Skeletal muscle satellite cell (primary cell): ENCODE measurements around the gene TRAPPC6A.

Experiments used
- H3K27me3 ChIP-seq: 2 replicates; pipeline ENCODE4 v1.7.0; 2013; ENCODE audit warnings: low read length; ENCODE audit not compliant: control insufficient read depth, insufficient read depth
- H3K36me3 ChIP-seq: 2 replicates; pipeline ENCODE4 v1.7.0; 2013; ENCODE audit warnings: mild to moderate bottlenecking, control low read depth, low read length; ENCODE audit not compliant: insufficient read depth
- H3K4me1 ChIP-seq: 2 replicates; pipeline ENCODE4 v1.7.0; 2013; ENCODE audit warnings: low read length; ENCODE audit not compliant: control insufficient read depth, insufficient read depth
- H3K4me2 ChIP-seq: 2 replicates; pipeline ENCODE4 v1.7.0; 2013; ENCODE audit warnings: mild to moderate bottlenecking, low read length
- H3K4me3 ChIP-seq: 2 replicates; pipeline ENCODE4 v1.7.0; 2013; ENCODE audit warnings: low read length
- H3K9ac ChIP-seq: 2 replicates; pipeline ENCODE4 v1.7.0; 2013; ENCODE audit warnings: mild to moderate bottlenecking, low read depth, low read length, moderate library complexity
- H3K9me3 ChIP-seq: replicated peaks from 2 replicates; pipeline ENCODE4 v1.7.0; 2013; ENCODE audit warnings: mild to moderate bottlenecking, control low read depth, low read length

The TRAPPC6A gene

GRCh38 chr19:45133661-45134060 lies 44.4 kb downstream of the TRAPPC6A start:
- H3K4me1 ChIP-seq = peaks cover 24% of the 10 kb centered on the region

GRCh38 chr19:45130888-45131615 lies 47.0 kb downstream of the TRAPPC6A start:
- Histone ChIP-seq H3K36me3 (no peaks in the 10 kb centered on the region), H3K4me3 (no peak overlapping the region), H3K27me3 (no peaks in the 10 kb centered on the region), H3K4me2 (no peak overlapping the region), H3K4me1 (peaks cover 10% of the 10 kb centered on the region), H3K9ac (no peak overlapping the region), H3K9me3 (no peaks in the 10 kb centered on the region)

More at GRCh38 chr19:45133661-45134060, 44.4 kb downstream of the TRAPPC6A start:
- H3K4me3 ChIP-seq = no peak overlapping the region
- H3K36me3 ChIP-seq = no peaks in the 10 kb centered on the region
- no peak overlapping the region for H3K9ac ChIP-seq
- H3K27me3 ChIP-seq = no peaks in the 10 kb centered on the region
- no peaks in the 10 kb centered on the region for H3K9me3 ChIP-seq
- no peak overlapping the region for H3K4me2 ChIP-seq

- H3K9ac ChIP-seq = no peak overlapping the region
- H3K4me1 ChIP-seq = peaks cover 10% of the 10 kb centered on the region
- no peaks in the 10 kb centered on the region for H3K27me3 ChIP-seq
- H3K4me3 ChIP-seq = no peak overlapping the region
- H3K4me2 ChIP-seq = no peak overlapping the region
- H3K36me3 ChIP-seq = no peaks in the 10 kb centered on the region
- no peaks in the 10 kb centered on the region for H3K9me3 ChIP-seq
Observed at GRCh38 chr19:45130236-45130635, 47.8 kb downstream of the TRAPPC6A start.

- Histone ChIP-seq H3K4me1 (peaks cover 10% of the 10 kb centered on the region), H3K4me3 (no peak overlapping the region)
Observed at GRCh38 chr19:45128806-45129205, 49.2 kb downstream of the TRAPPC6A start.

GRCh38 chr19:45128146-45128545 lies 49.9 kb downstream of the TRAPPC6A start:
- Histone ChIP-seq H3K4me1 (peaks cover 10% of the 10 kb centered on the region), H3K4me3 (no peak overlapping the region), H3K27me3 (no peaks in the 10 kb centered on the region), H3K4me2 (no peak overlapping the region), H3K9ac (no peak overlapping the region), H3K9me3 (no peaks in the 10 kb centered on the region), H3K36me3 (no peaks in the 10 kb centered on the region)

More at GRCh38 chr19:45128806-45129205, 49.2 kb downstream of the TRAPPC6A start:
- H3K27me3 ChIP-seq = no peaks in the 10 kb centered on the region
- H3K4me2 ChIP-seq = no peak overlapping the region
- no peaks in the 10 kb centered on the region for H3K9me3 ChIP-seq
- H3K36me3 ChIP-seq = no peaks in the 10 kb centered on the region
- no peak overlapping the region for H3K9ac ChIP-seq

- Histone ChIP-seq H3K36me3 (no peaks in the 10 kb centered on the region), H3K27me3 (no peaks in the 10 kb centered on the region), H3K4me1 (peaks cover 10% of the 10 kb centered on the region), H3K9me3 (no peaks in the 10 kb centered on the region), H3K4me3 (no peak overlapping the region), H3K4me2 (no peak overlapping the region), H3K9ac (no peak overlapping the region)
Observed at GRCh38 chr19:45126654-45127053, 51.4 kb downstream of the TRAPPC6A start.

GRCh38 chr19:45125975-45126493 lies 52.0 kb downstream of the TRAPPC6A start:
- H3K4me1 ChIP-seq = peaks cover 10% of the 10 kb centered on the region
- no peaks in the 10 kb centered on the region for H3K27me3 ChIP-seq
- no peaks in the 10 kb centered on the region for H3K9me3 ChIP-seq
- no peak overlapping the region for H3K9ac ChIP-seq
- no peak overlapping the region for H3K4me3 ChIP-seq
- H3K4me2 ChIP-seq = no peak overlapping the region
- no peaks in the 10 kb centered on the region for H3K36me3 ChIP-seq

- peaks cover 3% of the 10 kb centered on the region for H3K4me1 ChIP-seq
Observed at GRCh38 chr19:45125360-45125759, 52.7 kb downstream of the TRAPPC6A start.

GRCh38 chr19:45124021-45124420 lies 54.0 kb downstream of the TRAPPC6A start:
- no peaks in the 10 kb centered on the region for H3K4me1 ChIP-seq
- H3K4me3 ChIP-seq = no peak overlapping the region
- no peaks in the 10 kb centered on the region for H3K36me3 ChIP-seq
- H3K4me2 ChIP-seq = no peak overlapping the region
- H3K27me3 ChIP-seq = no peaks in the 10 kb centered on the region
- no peak overlapping the region for H3K9ac ChIP-seq
- no peaks in the 10 kb centered on the region for H3K9me3 ChIP-seq

More at GRCh38 chr19:45125360-45125759, 52.7 kb downstream of the TRAPPC6A start:
- Histone ChIP-seq H3K36me3 (no peaks in the 10 kb centered on the region), H3K27me3 (no peaks in the 10 kb centered on the region), H3K9me3 (no peaks in the 10 kb centered on the region), H3K9ac (no peak overlapping the region), H3K4me2 (no peak overlapping the region), H3K4me3 (no peak overlapping the region)

- no peak overlapping the region for H3K4me2 ChIP-seq
- no peaks in the 10 kb centered on the region for H3K27me3 ChIP-seq
- no peak overlapping the region for H3K4me3 ChIP-seq
- no peaks in the 10 kb centered on the region for H3K36me3 ChIP-seq
- no peak overlapping the region for H3K9ac ChIP-seq
- no peaks in the 10 kb centered on the region for H3K9me3 ChIP-seq
- H3K4me1 ChIP-seq = peaks cover 4% of the 10 kb centered on the region
Observed at GRCh38 chr19:45123440-45123850, 54.6 kb downstream of the TRAPPC6A start.

GRCh38 chr19:45122832-45123231 lies 55.2 kb downstream of the TRAPPC6A start:
- H3K4me1 ChIP-seq = peaks cover 6% of the 10 kb centered on the region

GRCh38 chr19:45121827-45122345 lies 56.2 kb downstream of the TRAPPC6A start:
- H3K27me3 ChIP-seq = no peaks in the 10 kb centered on the region
- H3K9me3 ChIP-seq = no peaks in the 10 kb centered on the region
- peaks cover 16% of the 10 kb centered on the region for H3K4me1 ChIP-seq
- H3K4me2 ChIP-seq = no peak overlapping the region
- H3K36me3 ChIP-seq = no peaks in the 10 kb centered on the region
- no peak overlapping the region for H3K9ac ChIP-seq
- H3K4me3 ChIP-seq = no peak overlapping the region

More at GRCh38 chr19:45122832-45123231, 55.2 kb downstream of the TRAPPC6A start:
- H3K4me3 ChIP-seq = no peak overlapping the region
- H3K9ac ChIP-seq = no peak overlapping the region
- no peaks in the 10 kb centered on the region for H3K36me3 ChIP-seq
- H3K9me3 ChIP-seq = no peaks in the 10 kb centered on the region
- no peaks in the 10 kb centered on the region for H3K27me3 ChIP-seq
- H3K4me2 ChIP-seq = no peak overlapping the region
